ENCODE data around the gene WDR18. TPM values are rescaled to one million over a fixed set of nuclear protein-coding genes. Genes with fewer than 3 reads are reported as not detected.

WDR18 gene
- total and polyA plus RNA-seq, 2 of the 4 experiments (the other 2 are of a cell fraction), result 37.1 to 56.9 TPM

DNA sequence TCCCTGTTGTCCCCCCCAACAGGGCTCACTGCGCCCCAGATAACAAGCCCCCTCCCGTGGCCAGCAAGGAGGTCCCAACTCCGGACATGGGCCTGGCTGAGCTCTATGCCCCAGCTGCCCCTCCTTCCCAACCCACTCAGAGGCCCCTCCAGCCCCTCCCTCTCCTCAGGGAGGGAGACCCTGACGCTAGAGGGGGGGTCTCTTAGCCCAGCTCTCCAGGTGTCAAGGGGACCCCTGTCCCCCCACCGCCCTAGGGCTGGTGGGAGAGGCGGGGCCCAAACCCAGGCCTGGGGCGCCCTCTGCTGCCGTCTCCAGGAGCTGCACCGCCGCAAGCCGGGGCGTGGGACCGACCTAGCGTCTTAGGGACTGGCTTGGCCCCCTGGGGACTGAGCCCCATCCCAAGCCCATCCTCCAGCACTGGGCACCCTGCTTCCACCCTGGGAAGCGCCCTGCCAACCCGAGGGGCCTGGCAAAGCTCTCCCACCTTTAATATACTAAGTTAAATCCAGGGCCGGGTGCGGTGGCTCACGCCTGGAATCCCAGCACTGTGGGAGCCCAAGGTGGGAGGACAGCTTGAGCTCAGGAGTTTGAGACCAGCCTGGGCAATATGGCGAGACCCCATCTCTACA lies 17.5 kb downstream of the WDR18 start:
- peak overlapping the region; percentile 64 for H2AFZ ChIP-seq (replicated peaks; ENCODE audit: low read length, poor library complexity)
- dilution Hi-C loops (cut with HindIII; ENCODE audit: low sequenced_read_pairs, unreplicated experiment) (no loop called here), intact Hi-C loops (cut with micrococcal nuclease) (loop anchor here (1.0 kb wide), 1 partner anchor 80 kb away; no protein-coding TSS in a partner anchor), in situ Hi-C loops (cut with MboI; ENCODE audit: low sequenced_read_pairs) (no loop called here)
- 0 out of 2 replicates have a peak, but pooled peaks cover 11% of the 10 kb centered on the region for H4K20me1 ChIP-seq (ENCODE audit: insufficient read depth, low read length)
- H4K8ac ChIP-seq (ENCODE audit: low read depth in 2 of 2, low read length in 2 of 2), result no peak overlapping the region
- H3K9ac ChIP-seq (ENCODE audit: low read depth, low read length), result no peak overlapping the region
- no peak overlapping the region for H2BK20ac ChIP-seq (ENCODE audit: low read depth, low read length)
- no peak overlapping the region for H3K23ac ChIP-seq (ENCODE audit: low read depth, low read length)
- no peak overlapping the region for H2BK5ac ChIP-seq (ENCODE audit: low read depth, low read length, poor library complexity, severe bottlenecking)
- no peaks in the 10 kb centered on the region for H3K9me3 ChIP-seq (ENCODE audit: control insufficient read depth, insufficient read depth, low read length)
- TF ChIP-seq MAFK (IDR thresholded peaks at IDR 0.05; ENCODE audit: low read depth, low read length) (no peak), MAZ (IDR thresholded peaks at IDR 0.05; ENCODE audit: borderline replicate concordance, low read depth, low read length) (peak; percentile 44; the same call in 1 of the 2 replicates), SMC3 (IDR thresholded peaks at IDR 0.05; ENCODE audit: low read depth, low read length) (peak; percentile 58), RAD21 (IDR thresholded peaks at IDR 0.05; ENCODE audit: low read length) (peak; percentile 75)
- TF ChIP-seq, protein P1, sequence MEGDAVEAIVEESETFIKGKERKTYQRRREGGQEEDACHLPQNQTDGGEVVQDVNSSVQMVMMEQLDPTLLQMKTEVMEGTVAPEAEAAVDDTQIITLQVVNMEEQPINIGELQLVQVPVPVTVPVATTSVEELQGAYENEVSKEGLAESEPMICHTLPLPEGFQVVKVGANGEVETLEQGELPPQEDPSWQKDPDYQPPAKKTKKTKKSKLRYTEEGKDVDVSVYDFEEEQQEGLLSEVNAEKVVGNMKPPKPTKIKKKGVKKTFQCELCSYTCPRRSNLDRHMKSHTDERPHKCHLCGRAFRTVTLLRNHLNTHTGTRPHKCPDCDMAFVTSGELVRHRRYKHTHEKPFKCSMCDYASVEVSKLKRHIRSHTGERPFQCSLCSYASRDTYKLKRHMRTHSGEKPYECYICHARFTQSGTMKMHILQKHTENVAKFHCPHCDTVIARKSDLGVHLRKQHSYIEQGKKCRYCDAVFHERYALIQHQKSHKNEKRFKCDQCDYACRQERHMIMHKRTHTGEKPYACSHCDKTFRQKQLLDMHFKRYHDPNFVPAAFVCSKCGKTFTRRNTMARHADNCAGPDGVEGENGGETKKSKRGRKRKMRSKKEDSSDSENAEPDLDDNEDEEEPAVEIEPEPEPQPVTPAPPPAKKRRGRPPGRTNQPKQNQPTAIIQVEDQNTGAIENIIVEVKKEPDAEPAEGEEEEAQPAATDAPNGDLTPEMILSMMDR (conservative IDR thresholded peaks at IDR 0.05; ENCODE audit: low read depth, low read length), result peak; percentile 79
- DNase-seq (no peak), ATAC-seq (ENCODE audit: low read depth) (peak; percentile 82)
- H3K18ac ChIP-seq (ENCODE audit: low read depth, low read length), result no peak overlapping the region
- H3K36me3 ChIP-seq (ENCODE audit: control insufficient read depth, insufficient read depth, low read length), result no peaks in the 10 kb centered on the region
- peak overlapping the region; percentile 59; the same call in 1 of the 3 replicates for H2BK15ac ChIP-seq (ENCODE audit: low read depth, low read length)
- H4K5ac ChIP-seq (ENCODE audit: low read depth, low read length), result no peak overlapping the region
- no peak overlapping the region for H3K14ac ChIP-seq (replicated peaks; ENCODE audit: low read depth, low read length)
- H3K56ac ChIP-seq (ENCODE audit: extremely low read depth, insufficient read depth, low read length), result no peak overlapping the region
- H3K4me3 ChIP-seq (ENCODE audit: insufficient read depth, low read depth, low read length), result no peak overlapping the region
- no peak overlapping the region for H3K4me2 ChIP-seq (ENCODE audit: low read depth, low read length)
- no peaks in the 10 kb centered on the region for H3K9me1 ChIP-seq (ENCODE audit: insufficient read depth, low read length)
- BruUV-seq (replicated peaks), result no TSS peak
- no peak overlapping the region for H2AK5ac ChIP-seq (ENCODE audit: low read depth, low read length)
- no peaks in the 10 kb centered on the region; a peak in 1 of 4 replicates for H3K79me1 ChIP-seq (ENCODE audit: low read depth in 1 of 2, low read length in 2 of 2)
- no peak overlapping the region for H2BK120ac ChIP-seq (ENCODE audit: low read depth, low read length)
- no peak overlapping the region for H3K27ac ChIP-seq (ENCODE audit: insufficient read depth, low read length)
- no peak overlapping the region for H4K91ac ChIP-seq (ENCODE audit: insufficient read depth, low read depth, low read length)
- POLR2A ChIA-PET (ENCODE audit: unreplicated experiment), result no interaction called here
- CTCF ChIA-PET, result interaction anchor here (0.7 to 0.8 kb wide), 2 partner anchors 78 to 147 kb away, joined by 3 to 5 read pairs; no protein-coding TSS in a partner anchor
- peak overlapping the region; percentile 78 for H2AK9ac ChIP-seq (replicated peaks; ENCODE audit: low read depth, low read length, poor library complexity)
- no peak overlapping the region for H3K4ac ChIP-seq (ENCODE audit: low read depth, low read length)
- H3K27me3 ChIP-seq (ENCODE audit: control insufficient read depth, insufficient read depth, low read length), result peaks cover 34% of the 10 kb centered on the region
- no peaks in the 10 kb centered on the region for H3K4me1 ChIP-seq (ENCODE audit: control insufficient read depth, insufficient read depth, low read length)
- WGBS, 2 experiments (ENCODE audit: extremely low coverage in 2 of 2, insufficient read length in 1 of 2), result 11% methylated on average over 3 of the region's 20 CpGs; no CpG with 5 or more reads in 1 of the 2 experiments
